GM23338 (cell line): ENCODE results near the gene SLC35D3. TPM values are rescaled to one million over a fixed set of nuclear protein-coding genes. Genes with fewer than 3 reads are reported as not detected.
A peak's percentile ranks its signal among the peaks of the same experiment; 100 is the strongest.

Source experiments
- ATAC-seq: fragments of 200-7000 bp; cut with Tn5 transposase; 3 replicates; pipeline ENCODE4 v1.9.1; 2020
- DNase-seq: peaks from one replicate; pipeline ENCODE4 v3.0.0-alpha.2; 2015; ENCODE audit warnings: low spot score
- H2AFZ ChIP-seq: fragments of 200-600 bp; sonication (generic); 2 replicates; pipeline ENCODE4 v1.8.0; 2016; ENCODE audit warnings: antibody characterized with exemption, mild to moderate bottlenecking, moderate library complexity
- H3F3A ChIP-seq: fragments of 200-600 bp; sonication (generic); replicated peaks from 2 replicates; pipeline ENCODE4 v1.8.0; 2017; ENCODE audit warnings: antibody characterized with exemption, mixed run types, low read depth
- H3K27ac ChIP-seq: fragments of 200-600 bp; sonication (generic); 2 replicates; pipeline ENCODE4 v1.6.1; 2016; ENCODE audit warnings: low read depth
- H3K27me3 ChIP-seq: fragments of 200-600 bp; sonication (generic); 2 replicates; pipeline ENCODE4 v1.8.0; 2016; ENCODE audit warnings: mild to moderate bottlenecking, mixed run types, moderate library complexity; ENCODE audit not compliant: insufficient read depth
- H3K36me3 ChIP-seq: fragments of 200-600 bp; sonication (generic); 2 replicates; pipeline ENCODE4 v1.8.0; 2016; ENCODE audit warnings: mild to moderate bottlenecking; ENCODE audit not compliant: insufficient read depth
- H3K4me1 ChIP-seq: fragments of 200-600 bp; sonication (generic); 2 replicates; pipeline ENCODE4 v1.8.0; 2016; ENCODE audit warnings: mild to moderate bottlenecking, moderate library complexity; ENCODE audit not compliant: insufficient read depth
- H3K4me2 ChIP-seq: fragments of 200-600 bp; sonication (generic); 2 replicates; pipeline ENCODE4 v1.7.1; 2017; ENCODE audit warnings: mixed run types
- H3K4me3 ChIP-seq: fragments of 200-600 bp; sonication (generic); 2 replicates; pipeline ENCODE4 v1.6.1; 2016; ENCODE audit warnings: mixed run types
- H3K79me2 ChIP-seq: fragments of 200-600 bp; sonication (generic); replicated peaks from 2 replicates; pipeline ENCODE4 v1.8.0; 2017; ENCODE audit warnings: mild to moderate bottlenecking; ENCODE audit not compliant: insufficient read depth
- H3K9me2 ChIP-seq: fragments of 200-600 bp; sonication (generic); 2 replicates; pipeline ENCODE4 v1.8.0; 2017; ENCODE audit not compliant: insufficient read depth
- H4K20me1 ChIP-seq: fragments of 200-600 bp; sonication (generic); replicated peaks from 2 replicates; pipeline ENCODE4 v1.8.0; 2017; ENCODE audit warnings: mild to moderate bottlenecking; ENCODE audit not compliant: insufficient read depth
- H3K27ac Mint-ChIP-seq: 2 replicates; pipeline ENCODE4 v1.8.0; 2020; ENCODE audit warnings: inconsistent platforms, mild to moderate bottlenecking, moderate library complexity, mixed read lengths
- H3K27me3 Mint-ChIP-seq: 3 replicates; pipeline ENCODE4 v1.8.0; 2022; ENCODE audit warnings: low read depth, mild to moderate bottlenecking, moderate library complexity, mixed read lengths, inconsistent platforms; ENCODE audit not compliant: insufficient read depth, poor library complexity
- H3K36me3 Mint-ChIP-seq: 3 replicates; pipeline ENCODE4 v1.8.0; 2021; ENCODE audit warnings: low read depth, mild to moderate bottlenecking, inconsistent platforms, moderate library complexity, mixed read lengths
- H3K4me1 Mint-ChIP-seq: 3 replicates; pipeline ENCODE4 v1.8.0; 2020; ENCODE audit warnings: mild to moderate bottlenecking, inconsistent platforms, mixed read lengths
- H3K4me3 Mint-ChIP-seq: 3 replicates; pipeline ENCODE4 v1.8.0; 2021; ENCODE audit warnings: moderate library complexity, mild to moderate bottlenecking, inconsistent platforms, mixed read lengths
- H3K9me3 Mint-ChIP-seq: 3 replicates; pipeline ENCODE4 v1.8.0; 2020; ENCODE audit warnings: moderate library complexity, mild to moderate bottlenecking, inconsistent platforms, mixed read lengths
- CREB1 ChIP-seq: fragments of 250-450 bp; sonication (Bioruptor Pico); IDR thresholded peaks from 2 replicates; pipeline ENCODE4 v1.5.0; 2020; ENCODE audit warnings: low read depth, mild to moderate bottlenecking, moderate library complexity
- EZH2 ChIP-seq: fragments of 200-600 bp; sonication (generic); IDR thresholded peaks from one replicate; pipeline ENCODE4 v1.8.0; 2017; ENCODE audit warnings: antibody characterized with exemption, mild to moderate bottlenecking, low read depth; ENCODE audit not compliant: unreplicated experiment
- EZH2phosphoT487 ChIP-seq: fragments of 200-600 bp; sonication (generic); IDR thresholded peaks from one replicate; pipeline ENCODE4 v1.8.1; 2018; ENCODE audit warnings: antibody characterized with exemption; ENCODE audit not compliant: unreplicated experiment
- JUNB ChIP-seq: IDR thresholded peaks from one replicate; pipeline ENCODE4 v1.6.1; 2016; ENCODE audit warnings: antibody characterized with exemption; ENCODE audit not compliant: unreplicated experiment
- NANOG ChIP-seq: IDR thresholded peaks from 2 replicates; pipeline ENCODE4 v1.6.1; 2016; ENCODE audit warnings: antibody characterized with exemption, borderline replicate concordance
- POLR2AphosphoS5 ChIP-seq: IDR thresholded peaks from 2 replicates; pipeline ENCODE4 v1.6.1; 2016; ENCODE audit warnings: antibody characterized with exemption, low read depth
- STAT1 ChIP-seq: IDR thresholded peaks from one replicate; pipeline ENCODE4 v1.6.1; 2016; ENCODE audit warnings: antibody characterized with exemption; ENCODE audit not compliant: unreplicated experiment
- ZNF114 ChIP-seq: fragments of 250-450 bp; sonication (Bioruptor Pico); IDR thresholded peaks from 2 replicates; pipeline ENCODE4 v1.5.0; 2020; ENCODE audit warnings: mild to moderate bottlenecking, moderate library complexity
- ZNF331 ChIP-seq: fragments of 250-450 bp; sonication (Bioruptor Pico); IDR thresholded peaks from 2 replicates; pipeline ENCODE4 v1.5.0; 2020; ENCODE audit warnings: low read depth, mild to moderate bottlenecking, moderate library complexity
- polyA plus RNA-seq: library from polyadenylated mRNA; unstranded; fragments of >200 nt; fragmentation: Nextera tagmentation; extraction: Ambion mirVana; gene quantifications from 2 replicates; pipeline ENCODE4 v1.2.1, GENCODE V29; 2016
- total RNA-seq: library from RNA; depleted of rRNA; stranded (reverse); fragments of >200 nt; shearing (Covaris generic); gene quantifications from 2 replicates; pipeline ENCODE4 v1.2.3, GENCODE V29; 2014
- TF ChIP-seq, protein P1 (sequence below): IDR thresholded peaks from one replicate; pipeline ENCODE4 v1.6.1; 2018; ENCODE audit warnings: antibody characterized with exemption; ENCODE audit not compliant: unreplicated experiment
- TF ChIP-seq, protein P2 (sequence below): IDR thresholded peaks from 2 replicates; pipeline ENCODE4 v1.6.1; 2016; ENCODE audit warnings: antibody characterized with exemption
- TF ChIP-seq, protein P3 (sequence below), 2 experiments: fragments of 200-600 bp in 1 of 2; sonication (generic) in 1 of 2; conservative IDR thresholded peaks; 2 replicates each; pipeline versions ENCODE4 v1.5.1 to v1.6.1; 2016 to 2017; ENCODE audit warnings: antibody characterized with exemption in 2 of 2, low read depth in 2 of 2, mild to moderate bottlenecking in 2 of 2, moderate library complexity in 1 of 2

SLC35D3 gene
- total and polyA plus RNA-seq, 2 experiments from 2014 or later: 0.59 to 1.6 TPM

DNA sequence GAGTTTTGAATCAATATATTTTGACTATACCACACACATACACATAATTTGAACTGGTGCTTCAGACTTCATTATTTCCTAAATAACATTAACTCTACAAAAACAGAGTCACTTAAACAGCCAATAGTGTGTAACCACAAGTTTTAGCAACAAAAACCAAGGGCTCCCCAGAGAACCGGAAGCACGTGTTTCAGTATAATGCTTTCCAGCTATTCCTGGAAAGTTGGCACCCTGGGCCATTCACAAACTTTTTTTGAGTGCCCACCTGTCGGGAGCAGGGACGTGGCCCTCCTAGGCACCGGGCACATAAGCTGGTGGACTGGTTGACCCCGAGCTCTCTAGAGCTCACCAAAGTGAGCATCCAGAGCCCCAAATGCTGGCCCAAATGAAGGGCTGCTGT, 1.9 kb upstream of the SLC35D3 start (continued):
- TF ChIP-seq POLR2AphosphoS5 (no peak), STAT1 (no peak), NANOG (no peak), CREB1 (CRISPR knock-in tag) (no peak), EZH2phosphoT487 (no peak), JUNB (no peak), ZNF114 (CRISPR knock-in tag) (no peak), ZNF331 (CRISPR knock-in tag) (no peak)
- TF ChIP-seq, protein P1, sequence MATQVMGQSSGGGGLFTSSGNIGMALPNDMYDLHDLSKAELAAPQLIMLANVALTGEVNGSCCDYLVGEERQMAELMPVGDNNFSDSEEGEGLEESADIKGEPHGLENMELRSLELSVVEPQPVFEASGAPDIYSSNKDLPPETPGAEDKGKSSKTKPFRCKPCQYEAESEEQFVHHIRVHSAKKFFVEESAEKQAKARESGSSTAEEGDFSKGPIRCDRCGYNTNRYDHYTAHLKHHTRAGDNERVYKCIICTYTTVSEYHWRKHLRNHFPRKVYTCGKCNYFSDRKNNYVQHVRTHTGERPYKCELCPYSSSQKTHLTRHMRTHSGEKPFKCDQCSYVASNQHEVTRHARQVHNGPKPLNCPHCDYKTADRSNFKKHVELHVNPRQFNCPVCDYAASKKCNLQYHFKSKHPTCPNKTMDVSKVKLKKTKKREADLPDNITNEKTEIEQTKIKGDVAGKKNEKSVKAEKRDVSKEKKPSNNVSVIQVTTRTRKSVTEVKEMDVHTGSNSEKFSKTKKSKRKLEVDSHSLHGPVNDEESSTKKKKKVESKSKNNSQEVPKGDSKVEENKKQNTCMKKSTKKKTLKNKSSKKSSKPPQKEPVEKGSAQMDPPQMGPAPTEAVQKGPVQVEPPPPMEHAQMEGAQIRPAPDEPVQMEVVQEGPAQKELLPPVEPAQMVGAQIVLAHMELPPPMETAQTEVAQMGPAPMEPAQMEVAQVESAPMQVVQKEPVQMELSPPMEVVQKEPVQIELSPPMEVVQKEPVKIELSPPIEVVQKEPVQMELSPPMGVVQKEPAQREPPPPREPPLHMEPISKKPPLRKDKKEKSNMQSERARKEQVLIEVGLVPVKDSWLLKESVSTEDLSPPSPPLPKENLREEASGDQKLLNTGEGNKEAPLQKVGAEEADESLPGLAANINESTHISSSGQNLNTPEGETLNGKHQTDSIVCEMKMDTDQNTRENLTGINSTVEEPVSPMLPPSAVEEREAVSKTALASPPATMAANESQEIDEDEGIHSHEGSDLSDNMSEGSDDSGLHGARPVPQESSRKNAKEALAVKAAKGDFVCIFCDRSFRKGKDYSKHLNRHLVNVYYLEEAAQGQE: no peak
- TF ChIP-seq, protein P2, sequence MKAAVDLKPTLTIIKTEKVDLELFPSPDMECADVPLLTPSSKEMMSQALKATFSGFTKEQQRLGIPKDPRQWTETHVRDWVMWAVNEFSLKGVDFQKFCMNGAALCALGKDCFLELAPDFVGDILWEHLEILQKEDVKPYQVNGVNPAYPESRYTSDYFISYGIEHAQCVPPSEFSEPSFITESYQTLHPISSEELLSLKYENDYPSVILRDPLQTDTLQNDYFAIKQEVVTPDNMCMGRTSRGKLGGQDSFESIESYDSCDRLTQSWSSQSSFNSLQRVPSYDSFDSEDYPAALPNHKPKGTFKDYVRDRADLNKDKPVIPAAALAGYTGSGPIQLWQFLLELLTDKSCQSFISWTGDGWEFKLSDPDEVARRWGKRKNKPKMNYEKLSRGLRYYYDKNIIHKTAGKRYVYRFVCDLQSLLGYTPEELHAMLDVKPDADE: no peak
- TF ChIP-seq, protein P3, sequence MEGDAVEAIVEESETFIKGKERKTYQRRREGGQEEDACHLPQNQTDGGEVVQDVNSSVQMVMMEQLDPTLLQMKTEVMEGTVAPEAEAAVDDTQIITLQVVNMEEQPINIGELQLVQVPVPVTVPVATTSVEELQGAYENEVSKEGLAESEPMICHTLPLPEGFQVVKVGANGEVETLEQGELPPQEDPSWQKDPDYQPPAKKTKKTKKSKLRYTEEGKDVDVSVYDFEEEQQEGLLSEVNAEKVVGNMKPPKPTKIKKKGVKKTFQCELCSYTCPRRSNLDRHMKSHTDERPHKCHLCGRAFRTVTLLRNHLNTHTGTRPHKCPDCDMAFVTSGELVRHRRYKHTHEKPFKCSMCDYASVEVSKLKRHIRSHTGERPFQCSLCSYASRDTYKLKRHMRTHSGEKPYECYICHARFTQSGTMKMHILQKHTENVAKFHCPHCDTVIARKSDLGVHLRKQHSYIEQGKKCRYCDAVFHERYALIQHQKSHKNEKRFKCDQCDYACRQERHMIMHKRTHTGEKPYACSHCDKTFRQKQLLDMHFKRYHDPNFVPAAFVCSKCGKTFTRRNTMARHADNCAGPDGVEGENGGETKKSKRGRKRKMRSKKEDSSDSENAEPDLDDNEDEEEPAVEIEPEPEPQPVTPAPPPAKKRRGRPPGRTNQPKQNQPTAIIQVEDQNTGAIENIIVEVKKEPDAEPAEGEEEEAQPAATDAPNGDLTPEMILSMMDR (conservative IDR thresholded peaks at IDR 0.05; ENCODE audit: low read depth in 2 of 2): no peak

DNA sequence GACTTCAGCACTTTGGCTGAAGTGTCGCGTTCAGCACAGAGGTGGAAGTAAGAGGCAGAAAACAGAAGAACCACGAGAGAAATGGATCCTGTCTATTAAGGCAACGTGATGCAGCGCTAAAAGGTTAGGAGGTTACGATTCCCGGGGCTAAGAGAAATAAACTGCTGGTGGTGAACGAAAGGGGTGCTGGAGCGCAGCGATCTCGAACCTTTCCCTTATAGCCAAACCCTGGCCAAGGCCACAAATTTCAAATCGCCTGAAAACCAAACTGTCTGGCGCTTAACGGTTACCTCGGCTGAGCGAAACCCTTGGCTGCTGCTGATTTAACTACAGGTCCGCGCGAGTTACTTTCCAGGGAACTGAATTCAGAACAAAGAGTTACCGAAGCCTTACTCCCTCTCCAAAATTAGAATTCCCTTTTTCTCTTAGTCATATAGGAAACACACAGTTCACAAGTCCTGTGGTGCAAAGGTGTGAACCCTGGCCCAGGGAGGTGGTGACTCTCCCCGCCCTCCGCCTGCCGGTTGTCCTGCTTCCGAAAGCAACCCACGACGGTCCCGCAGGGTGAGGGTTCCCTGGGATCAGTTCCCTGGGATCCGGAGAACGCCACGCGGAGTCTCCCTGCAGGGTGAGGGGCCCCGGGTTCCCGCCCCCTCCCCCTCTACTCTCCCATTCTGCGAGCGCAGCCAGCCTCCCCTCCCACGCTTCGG, 1.3 kb upstream of the SLC35D3 start:
- H3K9me2 ChIP-seq: peaks cover 5% of the 10 kb centered on the region; the same call in 1 of the 2 replicates
- Mint-ChIP-seq H3K4me1 (peaks cover 15% of the 10 kb centered on the region), H3K4me3 (peak overlapping the region; percentile 73), H3K9me3 (no peaks in the 10 kb centered on the region), H3K27me3 (peaks cover 53% of the 10 kb centered on the region), H3K36me3 (no peaks in the 10 kb centered on the region), H3K27ac (no peak overlapping the region)
- H3K36me3 ChIP-seq: no peaks in the 10 kb centered on the region
- no peak overlapping the region for H3K27ac ChIP-seq
- H3K4me3 ChIP-seq: peak overlapping the region; percentile 68
- peak; percentile 61 for DNase-seq
- peak overlapping the region; percentile 95 for H2AFZ ChIP-seq
- H3F3A ChIP-seq: peaks cover 11% of the 10 kb centered on the region
- H3K4me2 ChIP-seq: peak overlapping the region; percentile 89
- H4K20me1 ChIP-seq: no peaks in the 10 kb centered on the region
- peaks cover 20% of the 10 kb centered on the region for H3K4me1 ChIP-seq
- peaks cover 74% of the 10 kb centered on the region for H3K27me3 ChIP-seq
- ATAC-seq: peak; percentile 2; the same call in 2 of the 3 replicates
- H3K79me2 ChIP-seq: no peaks in the 10 kb centered on the region
- TF ChIP-seq NANOG: no peak
- no peak for TF ChIP-seq JUNB
- no peak for TF ChIP-seq ZNF331 (CRISPR knock-in tag)
- TF ChIP-seq EZH2: peak; percentile 82
- no peak for TF ChIP-seq ZNF114 (CRISPR knock-in tag)
